ENCODE data around the gene CNGB1. TPM values are rescaled to one million over a fixed set of nuclear protein-coding genes. Genes with fewer than 3 reads are reported as not detected.
"Not testable (repeated sequence)": the region's sequence is repeated elsewhere in the genome, so short reads cannot be mapped to it uniquely, and the experiment has no call there.

CNGB1 gene
- total RNA-seq, 3 donors from 2014 or later = 0.14 to 2.0 (median 0.55) TPM

DNA sequence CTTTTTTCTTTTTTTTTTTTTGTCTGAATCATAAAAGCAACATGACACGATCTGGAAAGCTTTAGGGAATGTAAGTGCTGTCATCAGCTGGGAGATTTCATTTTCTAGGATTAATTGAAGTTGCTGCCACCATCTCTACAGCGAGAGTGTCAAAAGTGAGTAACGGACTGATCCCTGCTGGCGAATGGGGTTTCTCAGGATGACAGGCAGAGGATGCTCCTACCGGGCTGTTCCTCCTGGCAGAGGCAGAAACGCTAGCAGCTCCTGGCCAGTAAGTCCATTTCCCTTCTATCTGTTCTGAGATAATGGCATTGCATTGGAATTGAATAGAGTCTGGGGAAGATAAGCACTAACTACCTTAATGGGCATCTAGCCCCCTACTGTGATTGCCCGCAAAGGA, 88.1 kb downstream of the CNGB1 start:
- Histone ChIP-seq H3K4me1 (ENCODE audit: low read depth) (no peaks in the 10 kb centered on the region), H3K9me3 (no peaks in the 10 kb centered on the region), H3K4me3 (no peak overlapping the region), H3K36me3 (ENCODE audit: low read depth) (no peaks in the 10 kb centered on the region)
- DNase-seq (no peak), ATAC-seq (no peak)
- intact Hi-C loops (cut with DNase I, micrococcal nuclease) = no loop called here
- no peak for TF ChIP-seq CTCF (IDR thresholded peaks at IDR 0.05)

DNA sequence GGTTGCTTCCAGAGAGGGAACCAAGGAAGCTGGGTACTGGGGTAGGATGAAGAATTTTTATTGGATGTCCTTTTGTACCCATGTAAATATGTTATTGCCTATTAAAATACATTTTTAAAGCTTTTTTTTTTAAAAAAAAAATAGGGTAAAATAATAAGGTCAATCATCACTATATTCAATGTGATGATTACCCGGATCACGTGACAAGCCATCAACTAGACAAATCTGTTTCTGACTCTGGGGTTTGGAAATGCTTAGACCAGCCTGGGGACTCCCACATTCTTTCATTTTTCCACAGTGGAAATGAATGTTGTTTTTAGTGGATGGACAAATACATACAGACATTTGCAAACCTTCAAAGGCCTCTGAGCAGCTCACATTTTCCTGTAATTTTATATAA, 88.7 kb downstream of the CNGB1 start:
- no peaks in the 10 kb centered on the region for H3K4me1 ChIP-seq (ENCODE audit: low read depth)
- no peak overlapping the region for H3K4me3 ChIP-seq
- ATAC-seq = no peak
- H3K36me3 ChIP-seq (ENCODE audit: low read depth) = no peaks in the 10 kb centered on the region
- intact Hi-C loops (cut with DNase I, micrococcal nuclease) = no loop called here
- DNase-seq = no peak
- no peaks in the 10 kb centered on the region for H3K9me3 ChIP-seq
- TF ChIP-seq CTCF (IDR thresholded peaks at IDR 0.05) = no peak

- no peak for TF ChIP-seq CTCF (IDR thresholded peaks at IDR 0.05)
- H3K36me3 ChIP-seq (ENCODE audit: low read depth) = no peaks in the 10 kb centered on the region
- no peaks in the 10 kb centered on the region for H3K4me1 ChIP-seq (ENCODE audit: low read depth)
- DNase-seq (no peak), ATAC-seq (no peak)
- no peak overlapping the region for H3K4me3 ChIP-seq
- no peaks in the 10 kb centered on the region for H3K9me3 ChIP-seq
- intact Hi-C loops (cut with DNase I, micrococcal nuclease) = no loop called here
Observed at GRCh38 chr16:57878586-57878985, 92.3 kb downstream of the CNGB1 start.

- Histone ChIP-seq H3K4me3 (no peak overlapping the region), H3K9me3 (no peaks in the 10 kb centered on the region), H3K4me1 (ENCODE audit: low read depth) (no peaks in the 10 kb centered on the region), H3K36me3 (ENCODE audit: low read depth) (no peaks in the 10 kb centered on the region)
- intact Hi-C loops (cut with DNase I, micrococcal nuclease) = no loop called here
- DNase-seq = no peak
- ATAC-seq = no peak
- no peak for TF ChIP-seq CTCF (IDR thresholded peaks at IDR 0.05)
Observed at GRCh38 chr16:57876210-57876609, 94.7 kb downstream of the CNGB1 start.

- no peaks in the 10 kb centered on the region for H3K4me1 ChIP-seq (ENCODE audit: low read depth)
- H3K4me3 ChIP-seq = no peak overlapping the region
- DNase-seq = no peak
- no peak for TF ChIP-seq CTCF (IDR thresholded peaks at IDR 0.05)
- H3K9me3 ChIP-seq = no peaks in the 10 kb centered on the region
- no peak for ATAC-seq
- no peaks in the 10 kb centered on the region for H3K36me3 ChIP-seq (ENCODE audit: low read depth)
- intact Hi-C loops (cut with DNase I, micrococcal nuclease) = no loop called here
Observed at GRCh38 chr16:57875347-57875746, 95.6 kb downstream of the CNGB1 start.

DNA sequence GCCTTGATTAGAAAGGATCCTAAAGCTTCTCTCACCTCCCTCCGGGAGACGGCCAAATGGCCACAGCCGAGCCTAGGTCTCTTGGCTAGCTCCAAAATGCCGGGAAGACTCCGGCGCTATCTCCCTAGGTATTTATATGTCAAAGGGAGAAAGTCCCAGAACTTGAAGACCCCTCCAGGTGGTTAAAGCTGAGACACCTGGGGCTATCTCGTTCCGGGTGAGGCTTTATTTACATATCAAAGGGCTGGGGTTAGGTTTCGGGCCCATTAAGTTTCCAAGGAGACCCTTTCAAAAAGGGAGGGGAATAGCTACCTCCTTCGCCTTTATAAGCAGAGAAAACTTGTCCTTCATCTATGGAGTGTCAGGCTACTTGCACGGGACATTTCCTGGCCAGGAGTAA, 97.7 kb downstream of the CNGB1 start:
- TF ChIP-seq CTCF (IDR thresholded peaks at IDR 0.05) = no peak
- ATAC-seq = no peak
- Histone ChIP-seq H3K4me3 (no peak overlapping the region), H3K36me3 (ENCODE audit: low read depth) (no peaks in the 10 kb centered on the region), H3K4me1 (ENCODE audit: low read depth) (no peaks in the 10 kb centered on the region), H3K9me3 (no peaks in the 10 kb centered on the region)
- no peak for DNase-seq
- intact Hi-C loops (cut with DNase I, micrococcal nuclease) = no loop called here

- intact Hi-C loops (cut with DNase I, micrococcal nuclease); H3K36me3 ChIP-seq (ENCODE audit: low read depth); H3K4me1 ChIP-seq (ENCODE audit: low read depth); H3K9me3 ChIP-seq; H3K4me3 ChIP-seq; DNase-seq; ATAC-seq: not testable (repeated sequence)
Observed at GRCh38 chr16:57872764-57873163, 98.2 kb downstream of the CNGB1 start.

Data from mucosa of descending colon (tissue), 3 donors.